ENCODE measurements around the gene RDH12.
"Not testable (repeated sequence)": the region's sequence is repeated elsewhere in the genome, so short reads cannot be mapped to it uniquely, and the experiment has no call there.

Gene RDH12

GRCh38 chr14:67701492-67701891 is at the start of gene RDH12:
TSS of gene RDH12 (plus strand) at chr14:67701886. CDS start at chr14:67722643, 20,757 bp downstream.
- not testable (repeated sequence) for DNase-seq

- no peak for DNase-seq
These were observed 49.5 kb upstream of the RDH12 start for GRCh38 chr14:67652189-67652588.

- no peak for DNase-seq
These were observed 47.9 kb upstream of the RDH12 start for GRCh38 chr14:67653651-67654280.

GRCh38 chr14:67663633-67664032 is 38.1 kb upstream of the RDH12 start:
- no peak for DNase-seq

GRCh38 chr14:67665868-67666267 is 35.8 kb upstream of the RDH12 start:
- no peak for DNase-seq

GRCh38 chr14:67666750-67667449 is 34.8 kb upstream of the RDH12 start:
- DNase-seq: no peak

GRCh38 chr14:67668559-67668958 is 33.1 kb upstream of the RDH12 start:
- no peak for DNase-seq

GRCh38 chr14:67673451-67673850 is 28.2 kb upstream of the RDH12 start:
- DNase-seq: no peak

- peak; percentile 32 for DNase-seq
These were observed 27.6 kb upstream of the RDH12 start for GRCh38 chr14:67674139-67674479.

GRCh38 chr14:67674480-67675218 is 27.0 kb upstream of the RDH12 start, which contains the start of gene VTI1B:
TSS of gene VTI1B (minus strand) at chr14:67674632. CDS start at chr14:67674489, 143 bp downstream.
- peak; percentile 29 for DNase-seq

GRCh38 chr14:67675219-67675582 is 26.5 kb upstream of the RDH12 start:
- DNase-seq: no peak

GRCh38 chr14:67679006-67679405 is 22.7 kb upstream of the RDH12 start:
- no peak for DNase-seq

- no peak for DNase-seq
These were observed 21.5 kb upstream of the RDH12 start for GRCh38 chr14:67680121-67680602.

- DNase-seq: no peak
These were observed 20.7 kb upstream of the RDH12 start for GRCh38 chr14:67680941-67681340.

- no peak for DNase-seq
These were observed 17.8 kb upstream of the RDH12 start for GRCh38 chr14:67683842-67684241.

GRCh38 chr14:67690011-67690410 is 11.7 kb upstream of the RDH12 start:
- no peak for DNase-seq

- DNase-seq: peak; percentile 57
These were observed 6.8 kb upstream of the RDH12 start for GRCh38 chr14:67694791-67695393.

- DNase-seq: peak; percentile 85
These were observed 6.2 kb upstream of the RDH12 start, which contains the start of gene RDH11 for GRCh38 chr14:67695394-67695949. TSS of gene RDH11 (minus strand) at chr14:67695764. CDS start at chr14:67695703, 61 bp downstream.

- no peak for DNase-seq
These were observed 4.7 kb upstream of the RDH12 start for GRCh38 chr14:67697006-67697405.

- no peak for DNase-seq
These were observed 3.5 kb upstream of the RDH12 start for GRCh38 chr14:67698179-67698578.

- DNase-seq: no peak
These were observed 2.3 kb downstream of the RDH12 start for GRCh38 chr14:67703997-67704396.

- peak; percentile 71 for DNase-seq
These were observed 2.9 kb downstream of the RDH12 start for GRCh38 chr14:67704484-67705089.

GRCh38 chr14:67705211-67705610 is 3.5 kb downstream of the RDH12 start:
- no peak for DNase-seq

All from NCI-H748 treated with DMSO at 0.1 percent for 48 hours (cell line).